Neural progenitor cell (in vitro differentiated cells): ENCODE results near the gene UBN1. TPM values are rescaled to one million over a fixed set of nuclear protein-coding genes. Genes with fewer than 3 reads are reported as not detected.
A peak's percentile ranks its signal among the peaks of the same experiment; 100 is the strongest.

ENCODE experiments used
- DNase-seq: peaks from one replicate; pipeline ENCODE4 v3.0.0-alpha.2; 2016; ENCODE audit warnings: low spot score
- H2AFZ ChIP-seq: fragments of 200-600 bp; sonication (generic); replicated peaks from 2 replicates; pipeline ENCODE4 v1.6.1; 2016; ENCODE audit warnings: antibody characterized with exemption
- H3F3A ChIP-seq: fragments of 200-600 bp; sonication (generic); 2 replicates; pipeline ENCODE4 v1.6.1; 2016; ENCODE audit warnings: antibody characterized with exemption, low read depth
- H3K27ac ChIP-seq: fragments of 200-600 bp; sonication (generic); 2 replicates; pipeline ENCODE4 v1.5.1; 2016; ENCODE audit warnings: mild to moderate bottlenecking
- H3K27me3 ChIP-seq: fragments of 200-600 bp; sonication (generic); 2 replicates; pipeline ENCODE4 v1.6.1; 2016; ENCODE audit warnings: mild to moderate bottlenecking, moderate library complexity
- H3K36me3 ChIP-seq: fragments of 200-600 bp; sonication (generic); 2 replicates; pipeline ENCODE4 v1.5.1; 2016
- H3K4me1 ChIP-seq: fragments of 200-600 bp; sonication (generic); 2 replicates; pipeline ENCODE4 v1.6.1; 2016; ENCODE audit warnings: mixed run types
- H3K4me2 ChIP-seq: fragments of 200-600 bp; sonication (generic); 2 replicates; pipeline ENCODE4 v1.6.1; 2016
- H3K4me3 ChIP-seq: fragments of 200-600 bp; sonication (generic); 2 replicates; pipeline ENCODE4 v1.5.1; 2016
- H3K79me2 ChIP-seq: fragments of 200-600 bp; sonication (generic); 2 replicates; pipeline ENCODE4 v1.6.1; 2016; ENCODE audit warnings: low read depth
- H3K9ac ChIP-seq: fragments of 200-600 bp; sonication (generic); 2 replicates; pipeline ENCODE4 v1.6.1; 2016
- H3K9me3 ChIP-seq: fragments of 200-600 bp; sonication (generic); 2 replicates; pipeline ENCODE4 v1.5.1; 2016; ENCODE audit warnings: low read depth
- H4K20me1 ChIP-seq: fragments of 200-600 bp; sonication (generic); 2 replicates; pipeline ENCODE4 v1.6.1; 2016; ENCODE audit warnings: low read depth
- H3K27ac Mint-ChIP-seq: 3 replicates; pipeline ENCODE4 v1.8.0; 2021; ENCODE audit warnings: mixed read lengths
- H3K27me3 Mint-ChIP-seq: 2 replicates; pipeline ENCODE4 v1.8.0; 2022; ENCODE audit warnings: low read depth, mild to moderate bottlenecking, inconsistent platforms, moderate library complexity, mixed read lengths; ENCODE audit not compliant: insufficient read depth
- H3K36me3 Mint-ChIP-seq: 3 replicates; pipeline ENCODE4 v1.8.0; 2021; ENCODE audit warnings: mixed read lengths
- H3K4me1 Mint-ChIP-seq: 3 replicates; pipeline ENCODE4 v1.8.0; 2021; ENCODE audit warnings: mixed read lengths
- H3K4me3 Mint-ChIP-seq: 3 replicates; pipeline ENCODE4 v1.8.0; 2021; ENCODE audit warnings: mild to moderate bottlenecking, moderate library complexity, mixed read lengths
- H3K9me3 Mint-ChIP-seq: 3 replicates; pipeline ENCODE4 v1.8.0; 2020; ENCODE audit warnings: mixed read lengths
- CTCF ChIP-seq: fragments of 200-600 bp; sonication (generic); IDR thresholded peaks from 2 replicates; pipeline ENCODE4 v1.5.1; 2017; ENCODE audit warnings: antibody characterized with exemption, mild to moderate bottlenecking
- EZH2 ChIP-seq: fragments of 200-600 bp; sonication (generic); IDR thresholded peaks from 2 replicates; pipeline ENCODE4 v1.6.1; 2017; ENCODE audit warnings: antibody characterized with exemption, mild to moderate bottlenecking, moderate library complexity
- EZH2phosphoT487 ChIP-seq: fragments of 200-600 bp; sonication (generic); IDR thresholded peaks from 2 replicates; pipeline ENCODE4 v1.6.1; 2017; ENCODE audit warnings: antibody characterized with exemption
- total RNA-seq: library from RNA; depleted of rRNA; stranded (reverse); fragments of >200 nt; gene quantifications from 2 replicates; pipeline ENCODE4 v1.2.3, GENCODE V29; 2015; ENCODE audit warnings: low replicate concordance

Gene UBN1
- total RNA-seq, 1 donor from 2014 or later = 28.4 TPM

GRCh38 chr16:4811242-4811641, 36.0 kb upstream of the UBN1 start:
- Mint-ChIP-seq H3K36me3 (peaks cover 22% of the 10 kb centered on the region), H3K4me1 (no peaks in the 10 kb centered on the region), H3K9me3 (no peaks in the 10 kb centered on the region), H3K4me3 (no peak overlapping the region), H3K27me3 (peaks cover 2% of the 10 kb centered on the region), H3K27ac (no peak overlapping the region)
- H3K9ac ChIP-seq = no peak overlapping the region
- H3K36me3 ChIP-seq = peaks cover 15% of the 10 kb centered on the region
- H4K20me1 ChIP-seq = no peaks in the 10 kb centered on the region
- DNase-seq = no peak
- H2AFZ ChIP-seq = no peak overlapping the region
- no peak overlapping the region for H3K27ac ChIP-seq
- H3K9me3 ChIP-seq = no peaks in the 10 kb centered on the region
- TF ChIP-seq EZH2 (no peak), CTCF (no peak)
- no peaks in the 10 kb centered on the region for H3F3A ChIP-seq
- no peaks in the 10 kb centered on the region for H3K27me3 ChIP-seq
- H3K79me2 ChIP-seq = no peaks in the 10 kb centered on the region
- H3K4me3 ChIP-seq = no peak overlapping the region
- no peaks in the 10 kb centered on the region for H3K4me1 ChIP-seq
- no peak overlapping the region for H3K4me2 ChIP-seq

- H3K27ac ChIP-seq = no peak overlapping the region
- Mint-ChIP-seq H3K27me3 (peaks cover 2% of the 10 kb centered on the region), H3K4me3 (no peak overlapping the region), H3K4me1 (no peaks in the 10 kb centered on the region), H3K36me3 (peaks cover 24% of the 10 kb centered on the region), H3K9me3 (no peaks in the 10 kb centered on the region), H3K27ac (peak overlapping the region; percentile 47)
- no peak overlapping the region for H2AFZ ChIP-seq
- DNase-seq = no peak
- no peak overlapping the region for H3K4me2 ChIP-seq
- H3K9me3 ChIP-seq = no peaks in the 10 kb centered on the region
- no peak overlapping the region for H3K4me3 ChIP-seq
- H3K27me3 ChIP-seq = no peaks in the 10 kb centered on the region
- TF ChIP-seq CTCF = no peak
- no peak for TF ChIP-seq EZH2
- no peak for TF ChIP-seq EZH2phosphoT487
- no peak overlapping the region for H3K9ac ChIP-seq
- no peaks in the 10 kb centered on the region for H3K4me1 ChIP-seq
- no peaks in the 10 kb centered on the region for H3K79me2 ChIP-seq
- peaks cover 18% of the 10 kb centered on the region for H3K36me3 ChIP-seq
- H4K20me1 ChIP-seq = no peaks in the 10 kb centered on the region
- no peaks in the 10 kb centered on the region for H3F3A ChIP-seq
Measured at GRCh38 chr16:4811773-4812172, 35.5 kb upstream of the UBN1 start.

GRCh38 chr16:4813251-4814003, 33.9 kb upstream of the UBN1 start:
- H3K4me3 ChIP-seq = no peak overlapping the region
- no peak for DNase-seq
- H3K27ac ChIP-seq = no peak overlapping the region
- no peaks in the 10 kb centered on the region for H3F3A ChIP-seq
- H3K9me3 Mint-ChIP-seq = no peaks in the 10 kb centered on the region
- TF ChIP-seq CTCF (no peak), EZH2 (no peak), EZH2phosphoT487 (no peak)
- H2AFZ ChIP-seq = no peak overlapping the region
- no peak overlapping the region for H3K4me2 ChIP-seq
- no peak overlapping the region for H3K27ac Mint-ChIP-seq
- peaks cover 22% of the 10 kb centered on the region for H3K36me3 Mint-ChIP-seq
- peaks cover 2% of the 10 kb centered on the region for H3K27me3 Mint-ChIP-seq
- no peaks in the 10 kb centered on the region for H3K4me1 Mint-ChIP-seq
- no peaks in the 10 kb centered on the region for H3K79me2 ChIP-seq
- no peaks in the 10 kb centered on the region for H4K20me1 ChIP-seq
- no peaks in the 10 kb centered on the region for H3K27me3 ChIP-seq
- no peaks in the 10 kb centered on the region for H3K4me1 ChIP-seq
- H3K9me3 ChIP-seq = no peaks in the 10 kb centered on the region
- H3K4me3 Mint-ChIP-seq = no peak overlapping the region
- H3K36me3 ChIP-seq = peaks cover 10% of the 10 kb centered on the region
- H3K9ac ChIP-seq = no peak overlapping the region
